PC-3 (cell line): ENCODE data around the gene TIMM44. TPM values are rescaled to one million over a fixed set of nuclear protein-coding genes. Genes with fewer than 3 reads are reported as not detected.

Experiments
- ATAC-seq: fragments of 200-7000 bp; cut with Tn5 transposase; 2 replicates; pipeline ENCODE4 v1.9.1; 2020; ENCODE audit warnings: mild to moderate bottlenecking, moderate library complexity
- BruUV-seq: library from RNA; stranded (reverse); fragments of 400-500 nt; replicated peaks from 2 replicates; lab custom pipeline; 2021; lab: Mats Ljungman, UMichigan
- CTCF ChIA-PET: fragments of 300-600 bp; sonication (Branson Sonifier 250); formaldehyde crosslinking; loops from one replicate; lab custom pipeline; 2022; ENCODE audit warnings: antibody characterized with exemption; lab: Charles Lee
- POLR2A ChIA-PET: fragments of 300-600 bp; sonication (Branson Sonifier 250); formaldehyde crosslinking; loops from one replicate; lab custom pipeline; 2022; ENCODE audit warnings: antibody characterized with exemption; ENCODE audit not compliant: unreplicated experiment; lab: Charles Lee
- DNase-seq: peaks from one replicate; pipeline ENCODE4 v3.0.0-alpha.2; 2015
- H2AFZ ChIP-seq: fragments of 300-600 bp; sonication (generic); 2 replicates; pipeline ENCODE4 v1.6.0; 2016; ENCODE audit warnings: antibody characterized with exemption, low read length
- H3F3A ChIP-seq: fragments of 300-600 bp; sonication (generic); one replicate; pipeline ENCODE4 v1.6.0; 2017; ENCODE audit warnings: antibody characterized with exemption, low read length, control low read depth, mild to moderate bottlenecking; ENCODE audit not compliant: unreplicated experiment
- H3K27ac ChIP-seq: fragments of 300-600 bp; sonication (generic); 2 replicates; pipeline ENCODE4 v1.5.1; 2016; ENCODE audit warnings: mild to moderate bottlenecking, low read length
- H3K27me3 ChIP-seq: fragments of 300-600 bp; sonication (generic); 2 replicates; pipeline ENCODE4 v1.6.1; 2016; ENCODE audit warnings: low read length, mixed read lengths
- H3K36me3 ChIP-seq: fragments of 300-600 bp; sonication (generic); 2 replicates; pipeline ENCODE4 v1.6.1; 2016; ENCODE audit warnings: low read depth, mixed run types, low read length, mixed read lengths
- H3K4me1 ChIP-seq: fragments of 300-600 bp; sonication (generic); 2 replicates; pipeline ENCODE4 v1.5.1; 2016; ENCODE audit warnings: low read length; ENCODE audit not compliant: insufficient read depth
- H3K4me2 ChIP-seq: fragments of 300-600 bp; sonication (generic); 2 replicates; pipeline ENCODE4 v1.6.0; 2016; ENCODE audit warnings: low read length
- H3K4me3 ChIP-seq: fragments of 300-600 bp; sonication (generic); 2 replicates; pipeline ENCODE4 v1.5.1; 2016; ENCODE audit warnings: mild to moderate bottlenecking, low read length, mixed read lengths
- H3K79me2 ChIP-seq: fragments of 300-600 bp; sonication (generic); 2 replicates; pipeline ENCODE4 v1.6.1; 2017; ENCODE audit warnings: low read length, mixed read lengths
- H3K9ac ChIP-seq: fragments of 300-600 bp; sonication (generic); 2 replicates; pipeline ENCODE4 v1.6.0; 2016; ENCODE audit warnings: mild to moderate bottlenecking, low read length
- H3K9me2 ChIP-seq: fragments of 300-600 bp; sonication (generic); replicated peaks from 2 replicates; pipeline ENCODE4 v1.6.1; 2016; ENCODE audit warnings: mixed run types, low read length, mixed read lengths
- H3K9me3 ChIP-seq: fragments of 300-600 bp; sonication (generic); 2 replicates; pipeline ENCODE4 v1.6.1; 2016; ENCODE audit warnings: low read length, mixed read lengths
- H4K20me1 ChIP-seq: fragments of 300-600 bp; sonication (generic); 2 replicates; pipeline ENCODE4 v1.6.1; 2016; ENCODE audit warnings: low read length, mixed read lengths
- EZH2 ChIP-seq: fragments of 300-600 bp; sonication (generic); IDR thresholded peaks from one replicate; pipeline ENCODE4 v1.6.1; 2017; ENCODE audit warnings: antibody characterized with exemption, mild to moderate bottlenecking, low read length; ENCODE audit not compliant: unreplicated experiment
- EZH2phosphoT487 ChIP-seq: fragments of 300-600 bp; sonication (generic); IDR thresholded peaks from 2 replicates; pipeline ENCODE4 v1.6.1; 2018; ENCODE audit warnings: mild to moderate bottlenecking, antibody characterized with exemption, low read length, borderline replicate concordance
- intact Hi-C: fragments of 100-400 bp; cut with micrococcal nuclease; formaldehyde crosslinking; loops from 2 replicates; pipeline ENCODE4 v1.9.0; 2023
- total RNA-seq: library from RNA; depleted of rRNA; stranded (reverse); fragments of >200 nt; gene quantifications from 2 replicates; pipeline ENCODE4 v1.2.3, GENCODE V29; 2014
- TF ChIP-seq, protein P1 (sequence below): fragments of 300-600 bp; sonication (generic); conservative IDR thresholded peaks from 2 replicates; pipeline ENCODE4 v1.5.1; 2017; ENCODE audit warnings: antibody characterized with exemption, low read depth, mild to moderate bottlenecking, low read length

TIMM44 gene
- total RNA-seq, 1 experiment from 2014 or later: 191 TPM

GRCh38 chr19:7911508-7912143 is 31.8 kb downstream of the TIMM44 start:
- Histone ChIP-seq H3K79me2 (peaks cover 20% of the 10 kb centered on the region), H3K27ac (no peak overlapping the region), H3F3A (no peaks in the 10 kb centered on the region), H3K4me2 (no peak overlapping the region), H3K9me3 (no peaks in the 10 kb centered on the region), H3K36me3 (peaks cover 20% of the 10 kb centered on the region), H3K9me2 (no peaks in the 10 kb centered on the region), H3K4me3 (no peak overlapping the region), H3K9ac (no peak overlapping the region), H3K4me1 (peaks cover 7% of the 10 kb centered on the region), H3K27me3 (no peaks in the 10 kb centered on the region), H2AFZ (no peak overlapping the region), H4K20me1 (0 out of 2 replicates have a peak, but pooled peaks cover 3% of the 10 kb centered on the region)
- ChIA-PET POLR2A (interaction anchor here (0.6 kb wide), 1 partner anchor 8 kb away, joined by 3 read pairs; no protein-coding TSS in a partner anchor), CTCF (no interaction called here)
- no TSS peak for BruUV-seq
- ATAC-seq: no peak
- no peak for DNase-seq
- TF ChIP-seq EZH2 (no peak), EZH2phosphoT487 (no peak)
- TF ChIP-seq, protein P1, sequence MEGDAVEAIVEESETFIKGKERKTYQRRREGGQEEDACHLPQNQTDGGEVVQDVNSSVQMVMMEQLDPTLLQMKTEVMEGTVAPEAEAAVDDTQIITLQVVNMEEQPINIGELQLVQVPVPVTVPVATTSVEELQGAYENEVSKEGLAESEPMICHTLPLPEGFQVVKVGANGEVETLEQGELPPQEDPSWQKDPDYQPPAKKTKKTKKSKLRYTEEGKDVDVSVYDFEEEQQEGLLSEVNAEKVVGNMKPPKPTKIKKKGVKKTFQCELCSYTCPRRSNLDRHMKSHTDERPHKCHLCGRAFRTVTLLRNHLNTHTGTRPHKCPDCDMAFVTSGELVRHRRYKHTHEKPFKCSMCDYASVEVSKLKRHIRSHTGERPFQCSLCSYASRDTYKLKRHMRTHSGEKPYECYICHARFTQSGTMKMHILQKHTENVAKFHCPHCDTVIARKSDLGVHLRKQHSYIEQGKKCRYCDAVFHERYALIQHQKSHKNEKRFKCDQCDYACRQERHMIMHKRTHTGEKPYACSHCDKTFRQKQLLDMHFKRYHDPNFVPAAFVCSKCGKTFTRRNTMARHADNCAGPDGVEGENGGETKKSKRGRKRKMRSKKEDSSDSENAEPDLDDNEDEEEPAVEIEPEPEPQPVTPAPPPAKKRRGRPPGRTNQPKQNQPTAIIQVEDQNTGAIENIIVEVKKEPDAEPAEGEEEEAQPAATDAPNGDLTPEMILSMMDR: no peak
- intact Hi-C loops: no loop called here

DNA sequence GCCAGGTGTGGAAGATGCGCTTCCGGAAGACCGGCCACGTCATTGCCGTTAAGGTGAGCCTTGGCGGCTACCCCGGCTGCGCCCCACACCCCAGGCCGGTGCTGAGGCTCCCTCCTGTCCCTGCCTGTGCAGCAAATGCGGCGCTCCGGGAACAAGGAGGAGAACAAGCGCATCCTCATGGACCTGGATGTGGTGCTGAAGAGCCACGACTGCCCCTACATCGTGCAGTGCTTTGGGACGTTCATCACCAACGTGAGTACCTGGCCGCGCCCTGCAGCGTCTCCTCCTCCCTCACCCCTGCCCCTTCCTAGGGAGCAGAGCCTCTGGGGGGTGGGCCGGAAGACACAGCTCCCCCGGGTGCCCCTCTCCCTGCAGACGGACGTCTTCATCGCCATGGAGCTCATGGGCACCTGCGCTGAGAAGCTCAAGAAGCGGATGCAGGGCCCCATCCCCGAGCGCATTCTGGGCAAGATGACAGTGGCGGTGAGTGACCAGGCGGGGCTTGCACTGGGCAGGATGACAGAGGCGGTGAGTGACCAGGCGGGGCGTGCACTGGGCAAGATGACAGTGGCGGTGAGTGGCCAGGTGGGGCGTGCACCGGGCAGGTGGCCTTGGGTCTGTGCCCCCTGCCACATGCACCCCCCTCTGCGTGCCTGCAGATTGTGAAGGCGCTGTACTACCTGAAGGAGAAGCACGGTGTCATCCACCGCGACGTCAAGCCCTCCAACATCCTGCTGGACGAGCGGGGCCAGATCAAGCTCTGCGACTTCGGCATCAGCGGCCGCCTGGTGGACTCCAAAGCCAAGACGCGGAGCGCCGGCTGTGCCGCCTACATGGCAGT is 32.9 kb downstream of the TIMM44 start:
- Histone ChIP-seq H3K27me3 (no peaks in the 10 kb centered on the region), H2AFZ (no peak overlapping the region), H3K4me3 (no peak overlapping the region), H3K79me2 (peaks cover 30% of the 10 kb centered on the region), H3K9me3 (no peaks in the 10 kb centered on the region), H3K36me3 (peaks cover 20% of the 10 kb centered on the region), H3K9ac (no peak overlapping the region), H3K4me1 (no peaks in the 10 kb centered on the region), H3K27ac (no peak overlapping the region), H3K9me2 (no peaks in the 10 kb centered on the region), H3K4me2 (no peak overlapping the region), H3F3A (no peaks in the 10 kb centered on the region), H4K20me1 (0 out of 2 replicates have a peak, but pooled peaks cover 3% of the 10 kb centered on the region)
- 0 out of 2 replicates have a peak, but pooled peaks have one; percentile 4 for ATAC-seq
- no peak for DNase-seq
- ChIA-PET POLR2A (no interaction called here), CTCF (no interaction called here)
- intact Hi-C loops: no loop called here
- no peak for TF ChIP-seq EZH2phosphoT487
- TF ChIP-seq, protein P1: no peak
- no peak for TF ChIP-seq EZH2
- BruUV-seq: no TSS peak
